KMS-11 (cell line): ENCODE measurements around the gene LTO1.
A peak's percentile ranks its signal among the peaks of the same experiment; 100 is the strongest.

Experiments used
- H2AFZ ChIP-seq: fragments of 200-600 bp; sonication (generic); 2 replicates; pipeline ENCODE4 v1.6.1; 2016; ENCODE audit warnings: antibody characterized with exemption, mixed run types, low read depth
- H3K27ac ChIP-seq: fragments of 200-600 bp; sonication (generic); 2 replicates; pipeline ENCODE4 v1.6.1; 2016; ENCODE audit warnings: mild to moderate bottlenecking, mixed run types
- H3K27me3 ChIP-seq: fragments of 200-600 bp; sonication (generic); 2 replicates; pipeline ENCODE4 v1.6.1; 2017; ENCODE audit warnings: mild to moderate bottlenecking, low read depth, mixed run types, moderate library complexity; ENCODE audit not compliant: insufficient read depth
- H3K36me3 ChIP-seq: fragments of 200-600 bp; sonication (generic); 2 replicates; pipeline ENCODE4 v1.6.1; 2017; ENCODE audit warnings: mild to moderate bottlenecking, mixed run types; ENCODE audit not compliant: insufficient read depth
- H3K4me1 ChIP-seq: fragments of 200-600 bp; sonication (generic); 2 replicates; pipeline ENCODE4 v1.6.1; 2016; ENCODE audit warnings: mild to moderate bottlenecking, low read depth, mixed run types; ENCODE audit not compliant: poor library complexity, severe bottlenecking
- H3K4me2 ChIP-seq: fragments of 200-600 bp; sonication (generic); 2 replicates; pipeline ENCODE4 v1.7.0; 2016; ENCODE audit warnings: mild to moderate bottlenecking, mixed run types
- H3K4me3 ChIP-seq: fragments of 200-600 bp; sonication (generic); IDR thresholded peaks from 2 replicates; pipeline ENCODE4 v1.6.1; 2017; ENCODE audit warnings: low read depth, low read length, mixed read lengths; ENCODE audit not compliant: insufficient read depth
- H3K79me2 ChIP-seq: fragments of 200-600 bp; sonication (generic); 2 replicates; pipeline ENCODE4 v1.6.1; 2016; ENCODE audit warnings: low read depth, mixed run types; ENCODE audit not compliant: insufficient read depth
- H3K9ac ChIP-seq: fragments of 200-600 bp; sonication (generic); 2 replicates; pipeline ENCODE4 v1.6.1; 2016; ENCODE audit warnings: mild to moderate bottlenecking, mixed run types
- H4K20me1 ChIP-seq: fragments of 200-600 bp; sonication (generic); 2 replicates; pipeline ENCODE4 v1.6.1; 2016; ENCODE audit warnings: mild to moderate bottlenecking, mixed run types; ENCODE audit not compliant: insufficient read depth
- CTCF ChIP-seq: fragments of 200-600 bp; sonication (generic); conservative IDR thresholded peaks from 2 replicates; pipeline ENCODE4 v1.6.1; 2017; ENCODE audit warnings: low read depth, mild to moderate bottlenecking, antibody characterized with exemption, low read length, moderate library complexity, mixed read lengths

Gene LTO1

GRCh38 chr11:69680688-69681087, 5.5 kb upstream of the LTO1 start:
- Histone ChIP-seq H3K4me2 (no peak overlapping the region), H4K20me1 (no peaks in the 10 kb centered on the region), H3K36me3 (no peaks in the 10 kb centered on the region), H3K4me3 (no peak overlapping the region), H3K9ac (no peak overlapping the region), H3K79me2 (no peaks in the 10 kb centered on the region), H3K27me3 (no peaks in the 10 kb centered on the region), H3K4me1 (no peaks in the 10 kb centered on the region), H3K27ac (no peak overlapping the region), H2AFZ (no peak overlapping the region)
- no peak for TF ChIP-seq CTCF

GRCh38 chr11:69677749-69678148, 2.6 kb upstream of the LTO1 start:
- no peaks in the 10 kb centered on the region for H3K27me3 ChIP-seq
- no peak for TF ChIP-seq CTCF
- H3K4me2 ChIP-seq: no peak overlapping the region
- no peak overlapping the region for H3K27ac ChIP-seq
- H3K79me2 ChIP-seq: peaks cover 23% of the 10 kb centered on the region
- H4K20me1 ChIP-seq: no peaks in the 10 kb centered on the region
- no peaks in the 10 kb centered on the region for H3K36me3 ChIP-seq
- H2AFZ ChIP-seq: no peak overlapping the region
- peaks cover 12% of the 10 kb centered on the region for H3K4me1 ChIP-seq
- no peak overlapping the region for H3K9ac ChIP-seq
- H3K4me3 ChIP-seq: no peak overlapping the region

GRCh38 chr11:69674267-69674885, 777 bp downstream of the LTO1 start:
- H3K4me2 ChIP-seq: peak overlapping the region; percentile 99
- H3K4me3 ChIP-seq: no peak overlapping the region
- no peaks in the 10 kb centered on the region for H3K36me3 ChIP-seq
- no peaks in the 10 kb centered on the region for H3K27me3 ChIP-seq
- H2AFZ ChIP-seq: peak overlapping the region; percentile 87; the same call in 1 of the 2 replicates
- peaks cover 12% of the 10 kb centered on the region for H3K4me1 ChIP-seq
- H4K20me1 ChIP-seq: no peaks in the 10 kb centered on the region
- H3K9ac ChIP-seq: peak overlapping the region; percentile 78
- no peak for TF ChIP-seq CTCF
- peak overlapping the region; percentile 42; the same call in 1 of the 2 replicates for H3K27ac ChIP-seq
- peaks cover 23% of the 10 kb centered on the region for H3K79me2 ChIP-seq

GRCh38 chr11:69671734-69672465, 3.3 kb downstream of the LTO1 start:
- Histone ChIP-seq H3K27me3 (no peaks in the 10 kb centered on the region), H3K4me2 (no peak overlapping the region), H3K9ac (no peak overlapping the region), H3K36me3 (no peaks in the 10 kb centered on the region), H4K20me1 (no peaks in the 10 kb centered on the region), H3K4me1 (peaks cover 12% of the 10 kb centered on the region), H3K79me2 (peaks cover 23% of the 10 kb centered on the region), H3K4me3 (no peak overlapping the region), H3K27ac (no peak overlapping the region), H2AFZ (no peak overlapping the region)
- TF ChIP-seq CTCF: no peak
